ENCODE data around the gene PLCB3.

Gene PLCB3

GRCh38 chr11:64230985-64231365 lies 20.4 kb upstream of the PLCB3 start:
- H3K9me3 ChIP-seq (ENCODE audit: control insufficient read depth, insufficient read depth, low read depth, low read length), result no peaks in the 10 kb centered on the region
- peak overlapping the region; percentile 74 for H3K9ac ChIP-seq (ENCODE audit: low read length)
- H3K36me3 ChIP-seq (ENCODE audit: control insufficient read depth, insufficient read depth, low read length), result no peaks in the 10 kb centered on the region
- peaks cover 3% of the 10 kb centered on the region; the same call in 1 of the 2 replicates for H3K27me3 ChIP-seq (ENCODE audit: control insufficient read depth, insufficient read depth, low read length)
- H3K4me3 ChIP-seq (ENCODE audit: low read depth, low read length), result peak overlapping the region; percentile 91
- no peak overlapping the region; the same call in 1 of the 2 replicates for H3K27ac ChIP-seq (ENCODE audit: low read depth, low read length)
- peaks cover 21% of the 10 kb centered on the region for H3K4me1 ChIP-seq (ENCODE audit: control insufficient read depth, insufficient read depth, low read length)

GRCh38 chr11:64231546-64231945 lies 19.8 kb upstream of the PLCB3 start:
- H3K9ac ChIP-seq (ENCODE audit: low read length), result no peak overlapping the region
- no peak overlapping the region for H3K27ac ChIP-seq (ENCODE audit: low read depth, low read length)
- peaks cover 3% of the 10 kb centered on the region; the same call in 1 of the 2 replicates for H3K27me3 ChIP-seq (ENCODE audit: control insufficient read depth, insufficient read depth, low read length)
- no peaks in the 10 kb centered on the region for H3K9me3 ChIP-seq (ENCODE audit: control insufficient read depth, insufficient read depth, low read depth, low read length)
- H3K4me3 ChIP-seq (ENCODE audit: low read depth, low read length), result no peak overlapping the region
- peaks cover 18% of the 10 kb centered on the region for H3K4me1 ChIP-seq (ENCODE audit: control insufficient read depth, insufficient read depth, low read length)
- no peaks in the 10 kb centered on the region for H3K36me3 ChIP-seq (ENCODE audit: control insufficient read depth, insufficient read depth, low read length)

- Histone ChIP-seq H3K9me3 (ENCODE audit: control insufficient read depth, insufficient read depth, low read depth, low read length) (no peaks in the 10 kb centered on the region), H3K36me3 (ENCODE audit: control insufficient read depth, insufficient read depth, low read length) (peaks cover 1% of the 10 kb centered on the region; the same call in 1 of the 2 replicates), H3K4me1 (ENCODE audit: control insufficient read depth, insufficient read depth, low read length) (peaks cover 11% of the 10 kb centered on the region), H3K4me3 (ENCODE audit: low read depth, low read length) (no peak overlapping the region), H3K27me3 (ENCODE audit: control insufficient read depth, insufficient read depth, low read length) (peaks cover 3% of the 10 kb centered on the region; the same call in 1 of the 2 replicates), H3K9ac (ENCODE audit: low read length) (no peak overlapping the region), H3K27ac (ENCODE audit: low read depth, low read length) (no peak overlapping the region)
These were observed 19.0 kb upstream of the PLCB3 start for GRCh38 chr11:64232182-64232966.

GRCh38 chr11:64232967-64233315 lies 18.4 kb upstream of the PLCB3 start:
- H3K4me1 ChIP-seq (ENCODE audit: control insufficient read depth, insufficient read depth, low read length), result peaks cover 11% of the 10 kb centered on the region
- no peak overlapping the region for H3K9ac ChIP-seq (ENCODE audit: low read length)
- H3K27me3 ChIP-seq (ENCODE audit: control insufficient read depth, insufficient read depth, low read length), result peaks cover 3% of the 10 kb centered on the region; the same call in 1 of the 2 replicates

GRCh38 chr11:64233913-64234586 lies 17.3 kb upstream of the PLCB3 start, which contains the start of gene VEGFB:
TSS of gene VEGFB (plus strand) at chr11:64234584. CDS start at chr11:64234834, 250 bp downstream.
- peaks cover 3% of the 10 kb centered on the region; the same call in 1 of the 2 replicates for H3K27me3 ChIP-seq (ENCODE audit: control insufficient read depth, insufficient read depth, low read length)
- H3K9me3 ChIP-seq (ENCODE audit: control insufficient read depth, insufficient read depth, low read depth, low read length), result no peaks in the 10 kb centered on the region
- H3K27ac ChIP-seq (ENCODE audit: low read depth, low read length), result no peak within 1 kb of the TSS
- H3K4me1 ChIP-seq (ENCODE audit: control insufficient read depth, insufficient read depth, low read length), result peaks cover 11% of the 10 kb centered on the region
- peak within 1 kb of the TSS; percentile 63 for H3K9ac ChIP-seq (ENCODE audit: low read length)
- peak within 1 kb of the TSS; percentile 82 for H3K4me3 ChIP-seq (ENCODE audit: low read depth, low read length)
- peaks cover 18% of the 10 kb centered on the region for H3K36me3 ChIP-seq (ENCODE audit: control insufficient read depth, insufficient read depth, low read length)

More at GRCh38 chr11:64232967-64233315, 18.4 kb upstream of the PLCB3 start:
- Histone ChIP-seq H3K9me3 (ENCODE audit: control insufficient read depth, insufficient read depth, low read depth, low read length) (no peaks in the 10 kb centered on the region), H3K36me3 (ENCODE audit: control insufficient read depth, insufficient read depth, low read length) (peaks cover 7% of the 10 kb centered on the region; the same call in 1 of the 2 replicates), H3K4me3 (ENCODE audit: low read depth, low read length) (no peak overlapping the region), H3K27ac (ENCODE audit: low read depth, low read length) (no peak overlapping the region)

GRCh38 chr11:64234647-64235379 lies 16.5 kb upstream of the PLCB3 start:
- Histone ChIP-seq H3K27me3 (ENCODE audit: control insufficient read depth, insufficient read depth, low read length) (peaks cover 3% of the 10 kb centered on the region; the same call in 1 of the 2 replicates), H3K4me1 (ENCODE audit: control insufficient read depth, insufficient read depth, low read length) (peaks cover 8% of the 10 kb centered on the region), H3K27ac (ENCODE audit: low read depth, low read length) (no peak overlapping the region), H3K9ac (ENCODE audit: low read length) (peak overlapping the region; percentile 17), H3K4me3 (ENCODE audit: low read depth, low read length) (peak overlapping the region; percentile 82), H3K9me3 (ENCODE audit: control insufficient read depth, insufficient read depth, low read depth, low read length) (no peaks in the 10 kb centered on the region), H3K36me3 (ENCODE audit: control insufficient read depth, insufficient read depth, low read length) (peaks cover 19% of the 10 kb centered on the region)

- Histone ChIP-seq H3K4me3 (ENCODE audit: low read depth, low read length) (peak overlapping the region; percentile 82), H3K27me3 (ENCODE audit: control insufficient read depth, insufficient read depth, low read length) (peaks cover 3% of the 10 kb centered on the region; the same call in 1 of the 2 replicates), H3K36me3 (ENCODE audit: control insufficient read depth, insufficient read depth, low read length) (peaks cover 19% of the 10 kb centered on the region), H3K27ac (ENCODE audit: low read depth, low read length) (no peak overlapping the region), H3K4me1 (ENCODE audit: control insufficient read depth, insufficient read depth, low read length) (peaks cover 15% of the 10 kb centered on the region), H3K9me3 (ENCODE audit: control insufficient read depth, insufficient read depth, low read depth, low read length) (no peaks in the 10 kb centered on the region), H3K9ac (ENCODE audit: low read length) (peak overlapping the region; percentile 17)
These were observed 15.7 kb upstream of the PLCB3 start for GRCh38 chr11:64235437-64236161.

- H3K9ac ChIP-seq (ENCODE audit: low read length), result no peak overlapping the region
- peaks cover 3% of the 10 kb centered on the region; the same call in 1 of the 2 replicates for H3K27me3 ChIP-seq (ENCODE audit: control insufficient read depth, insufficient read depth, low read length)
- H3K27ac ChIP-seq (ENCODE audit: low read depth, low read length), result no peak overlapping the region
- peaks cover 16% of the 10 kb centered on the region for H3K4me1 ChIP-seq (ENCODE audit: control insufficient read depth, insufficient read depth, low read length)
- H3K36me3 ChIP-seq (ENCODE audit: control insufficient read depth, insufficient read depth, low read length), result peaks cover 19% of the 10 kb centered on the region
- H3K9me3 ChIP-seq (ENCODE audit: control insufficient read depth, insufficient read depth, low read depth, low read length), result no peaks in the 10 kb centered on the region
- H3K4me3 ChIP-seq (ENCODE audit: low read depth, low read length), result no peak overlapping the region
These were observed 13.8 kb upstream of the PLCB3 start for GRCh38 chr11:64237484-64237951.

GRCh38 chr11:64238076-64238475 lies 13.3 kb upstream of the PLCB3 start:
- Histone ChIP-seq H3K27ac (ENCODE audit: low read depth, low read length) (no peak overlapping the region), H3K4me1 (ENCODE audit: control insufficient read depth, insufficient read depth, low read length) (peaks cover 20% of the 10 kb centered on the region), H3K27me3 (ENCODE audit: control insufficient read depth, insufficient read depth, low read length) (no peaks in the 10 kb centered on the region), H3K9me3 (ENCODE audit: control insufficient read depth, insufficient read depth, low read depth, low read length) (no peaks in the 10 kb centered on the region), H3K36me3 (ENCODE audit: control insufficient read depth, insufficient read depth, low read length) (peaks cover 21% of the 10 kb centered on the region), H3K4me3 (ENCODE audit: low read depth, low read length) (no peak overlapping the region), H3K9ac (ENCODE audit: low read length) (no peak overlapping the region)

- peaks cover 30% of the 10 kb centered on the region for H3K36me3 ChIP-seq (ENCODE audit: control insufficient read depth, insufficient read depth, low read length)
- no peaks in the 10 kb centered on the region for H3K27me3 ChIP-seq (ENCODE audit: control insufficient read depth, insufficient read depth, low read length)
- H3K9me3 ChIP-seq (ENCODE audit: control insufficient read depth, insufficient read depth, low read depth, low read length), result no peaks in the 10 kb centered on the region
- no peak overlapping the region for H3K4me3 ChIP-seq (ENCODE audit: low read depth, low read length)
- no peak overlapping the region for H3K9ac ChIP-seq (ENCODE audit: low read length)
- no peak overlapping the region for H3K27ac ChIP-seq (ENCODE audit: low read depth, low read length)
- peaks cover 18% of the 10 kb centered on the region for H3K4me1 ChIP-seq (ENCODE audit: control insufficient read depth, insufficient read depth, low read length)
These were observed 12.3 kb upstream of the PLCB3 start for GRCh38 chr11:64238999-64239398.
